ENCODE data around the gene COL21A1. TPM values are rescaled to one million over a fixed set of nuclear protein-coding genes. Genes with fewer than 3 reads are reported as not detected.

COL21A1 gene
- total RNA-seq, 1 experiment from 2014 or later, result 1.8 TPM

DNA sequence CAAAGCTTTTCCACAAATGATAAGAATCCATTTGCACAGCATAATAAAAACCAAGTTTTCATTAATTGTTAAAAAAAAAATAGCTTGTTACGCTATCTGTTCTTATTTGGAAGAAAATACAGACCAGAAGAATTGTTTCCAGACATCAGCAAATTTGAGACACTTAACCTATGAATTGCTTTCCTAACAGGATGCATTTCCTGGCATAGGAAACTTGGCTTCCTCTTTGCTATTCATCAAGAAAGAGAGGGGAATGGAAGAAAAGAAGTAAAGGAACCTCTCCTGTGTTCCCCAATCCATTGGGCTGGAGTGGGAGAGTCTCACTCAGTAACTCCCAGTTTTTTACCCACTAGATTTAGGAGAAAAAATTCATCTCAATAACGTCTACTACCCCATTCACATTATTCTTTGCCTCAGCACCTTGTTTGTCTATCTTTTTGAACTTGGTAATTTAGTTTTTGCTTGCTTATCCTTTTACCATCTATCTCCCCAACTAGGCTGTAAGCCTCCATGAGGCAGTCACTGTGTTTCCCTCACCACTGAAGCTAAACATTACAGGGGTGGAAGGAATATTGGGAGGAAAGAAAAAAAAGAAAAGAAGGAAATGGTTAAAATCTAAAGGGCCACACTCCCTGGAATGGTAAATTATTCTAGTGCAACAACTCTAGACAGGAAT is 150.3 kb downstream of the COL21A1 start:
- H3K23me2 ChIP-seq (ENCODE audit: insufficient read length, low read depth, low read length, poor library complexity, severe bottlenecking), result no peaks in the 10 kb centered on the region
- H2BK5ac ChIP-seq (ENCODE audit: insufficient read length, low read length), result no peak overlapping the region
- no peaks in the 10 kb centered on the region for H4K20me1 ChIP-seq (ENCODE audit: control insufficient read depth, insufficient read depth, insufficient read length)
- no peak overlapping the region for H3K23ac ChIP-seq (ENCODE audit: insufficient read length, low read depth, low read length)
- Mint-ChIP-seq H3K27me3 (ENCODE audit: low read depth) (no peaks in the 10 kb centered on the region), H3K9me3 (peaks cover 5% of the 10 kb centered on the region in 2 experiments; a peak in 4 of 5 replicates), H3K4me1 (peaks cover 0 to 3% of the 10 kb centered on the region in 2 experiments; a peak in 2 of 4 replicates), H3K27ac (peak overlapping the region in 1 of 3 experiments; percentile 34; a peak in 2 of 7 replicates), H3K4me3 (no peak overlapping the region; a peak in 1 of 5 replicates), H3K36me3 (ENCODE audit: insufficient read depth in 1 of 3, low read depth in 3 of 3) (peaks cover 0 to 8% (median 6%) of the 10 kb centered on the region in 3 experiments; a peak in 4 of 7 replicates)
- no peak overlapping the region for H2BK120ac ChIP-seq (ENCODE audit: low read depth, low read length, poor library complexity, severe bottlenecking)
- H3K79me1 ChIP-seq (ENCODE audit: insufficient read depth, low read depth, low read length, poor library complexity, severe bottlenecking), result no peaks in the 10 kb centered on the region
- H4K5ac ChIP-seq (ENCODE audit: insufficient read length, low read depth, low read length), result no peak overlapping the region
- H3K9ac ChIP-seq (ENCODE audit: extremely low read depth, insufficient read length, low read length), result no peak overlapping the region
- H3T11ph ChIP-seq (ENCODE audit: low read length), result no peak overlapping the region
- H3K27me3 ChIP-seq (ENCODE audit: insufficient read depth, low read length), result no peaks in the 10 kb centered on the region
- no peak overlapping the region for H3K4me2 ChIP-seq (ENCODE audit: insufficient read depth, insufficient read length, low read length)
- no peak overlapping the region for H3K4ac ChIP-seq (ENCODE audit: low read depth, low read length)
- H3K18ac ChIP-seq (ENCODE audit: insufficient read length, low read depth, low read length), result no peak overlapping the region
- H2BK20ac ChIP-seq (ENCODE audit: low read depth, low read length, poor library complexity, severe bottlenecking), result no peak overlapping the region
- H3K27ac ChIP-seq (ENCODE audit: insufficient read length, low read depth, low read length), result peak overlapping the region; percentile 34
- TF ChIP-seq, protein P1, sequence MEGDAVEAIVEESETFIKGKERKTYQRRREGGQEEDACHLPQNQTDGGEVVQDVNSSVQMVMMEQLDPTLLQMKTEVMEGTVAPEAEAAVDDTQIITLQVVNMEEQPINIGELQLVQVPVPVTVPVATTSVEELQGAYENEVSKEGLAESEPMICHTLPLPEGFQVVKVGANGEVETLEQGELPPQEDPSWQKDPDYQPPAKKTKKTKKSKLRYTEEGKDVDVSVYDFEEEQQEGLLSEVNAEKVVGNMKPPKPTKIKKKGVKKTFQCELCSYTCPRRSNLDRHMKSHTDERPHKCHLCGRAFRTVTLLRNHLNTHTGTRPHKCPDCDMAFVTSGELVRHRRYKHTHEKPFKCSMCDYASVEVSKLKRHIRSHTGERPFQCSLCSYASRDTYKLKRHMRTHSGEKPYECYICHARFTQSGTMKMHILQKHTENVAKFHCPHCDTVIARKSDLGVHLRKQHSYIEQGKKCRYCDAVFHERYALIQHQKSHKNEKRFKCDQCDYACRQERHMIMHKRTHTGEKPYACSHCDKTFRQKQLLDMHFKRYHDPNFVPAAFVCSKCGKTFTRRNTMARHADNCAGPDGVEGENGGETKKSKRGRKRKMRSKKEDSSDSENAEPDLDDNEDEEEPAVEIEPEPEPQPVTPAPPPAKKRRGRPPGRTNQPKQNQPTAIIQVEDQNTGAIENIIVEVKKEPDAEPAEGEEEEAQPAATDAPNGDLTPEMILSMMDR (conservative IDR thresholded peaks at IDR 0.05), result no peak
- no peak overlapping the region for H2BK12ac ChIP-seq (ENCODE audit: insufficient read length, low read depth, low read length)
- H3K4me1 ChIP-seq (ENCODE audit: insufficient read depth, low read length), result no peaks in the 10 kb centered on the region
- H3K14ac ChIP-seq (ENCODE audit: insufficient read depth, low read length), result no peak overlapping the region
- H2AK5ac ChIP-seq (ENCODE audit: insufficient read length, low read length), result no peak overlapping the region
- no peak overlapping the region for H2BK15ac ChIP-seq (ENCODE audit: low read depth, low read length)
- H2AFZ ChIP-seq (ENCODE audit: low read length), result no peak overlapping the region
- no CpG with 5 or more reads among the region's 2 CpGs for WGBS (ENCODE audit: extremely low coverage, insufficient read length, low lambda C conversion rate)
- H4K8ac ChIP-seq (replicated peaks; ENCODE audit: insufficient read length, low read depth, low read length), result no peak overlapping the region
- H3K9me3 ChIP-seq (ENCODE audit: control insufficient read depth, low read depth, low read length), result no peaks in the 10 kb centered on the region
- H4K91ac ChIP-seq (ENCODE audit: insufficient read length, low read depth, low read length), result no peak overlapping the region
- no peak for DNase-seq
- H3K79me2 ChIP-seq (ENCODE audit: insufficient read depth, low read length), result no peaks in the 10 kb centered on the region
- H3K56ac ChIP-seq (ENCODE audit: insufficient read length, low read depth, low read length), result no peak overlapping the region
